DOHH2 (cell line): ENCODE results near the gene PLBD1.

Source experiments
- H3F3A ChIP-seq: fragments of 200-600 bp; sonication (generic), shearing (Covaris generic); 2 replicates; pipeline ENCODE4 v1.6.0; 2016; ENCODE audit warnings: antibody characterized with exemption, mild to moderate bottlenecking; ENCODE audit not compliant: control insufficient read depth, insufficient read depth
- H3K27ac ChIP-seq: fragments of 200-600 bp; sonication (generic); 2 replicates; pipeline ENCODE4 v1.5.1; 2014; ENCODE audit warnings: low read depth, mild to moderate bottlenecking, low read length, moderate library complexity
- H3K27me3 ChIP-seq: fragments of 200-600 bp; sonication (generic); 2 replicates; pipeline ENCODE4 v1.6.1; 2014; ENCODE audit warnings: mild to moderate bottlenecking, low read length, mixed read lengths; ENCODE audit not compliant: control insufficient read depth
- H3K36me3 ChIP-seq: fragments of 200-600 bp; sonication (generic); 2 replicates; pipeline ENCODE4 v1.6.1; 2014; ENCODE audit warnings: mild to moderate bottlenecking, low read length, moderate library complexity, mixed read lengths; ENCODE audit not compliant: control insufficient read depth
- H3K4me1 ChIP-seq: fragments of 200-600 bp; sonication (generic); 2 replicates; pipeline ENCODE4 v1.6.1; 2014; ENCODE audit warnings: mild to moderate bottlenecking, low read length, mixed read lengths; ENCODE audit not compliant: control insufficient read depth
- H3K4me2 ChIP-seq: fragments of 200-600 bp; sonication (generic); 2 replicates; pipeline ENCODE4 v1.6.0; 2014; ENCODE audit warnings: mild to moderate bottlenecking, low read length, moderate library complexity
- H3K4me3 ChIP-seq: fragments of 200-600 bp; sonication (generic); 2 replicates; pipeline ENCODE4 v1.5.1; 2014; ENCODE audit warnings: mild to moderate bottlenecking, low read length, mixed read lengths
- H3K79me2 ChIP-seq: fragments of 200-600 bp; sonication (generic); 2 replicates; pipeline ENCODE4 v1.6.1; 2014; ENCODE audit warnings: mild to moderate bottlenecking, low read length, mixed read lengths; ENCODE audit not compliant: control insufficient read depth
- H3K9me2 ChIP-seq: fragments of 200-600 bp; sonication (generic); replicated peaks from 2 replicates; pipeline ENCODE4 v1.6.1; 2014; ENCODE audit warnings: mild to moderate bottlenecking, low read length, mixed read lengths; ENCODE audit not compliant: control insufficient read depth
- H3K9me3 ChIP-seq: fragments of 200-600 bp; sonication (generic); 2 replicates; pipeline ENCODE4 v1.6.1; 2014; ENCODE audit warnings: antibody characterized with exemption, low read length, mixed read lengths; ENCODE audit not compliant: control insufficient read depth, insufficient read depth
- H4K20me1 ChIP-seq: fragments of 200-600 bp; sonication (generic); 2 replicates; pipeline ENCODE4 v1.6.0; 2014; ENCODE audit warnings: low read depth, mild to moderate bottlenecking, antibody characterized with exemption, low read length, moderate library complexity; ENCODE audit not compliant: control insufficient read depth, insufficient read depth
- CTCF ChIP-seq: fragments of 200-600 bp; sonication (generic); IDR thresholded peaks from one replicate; pipeline ENCODE4 v1.5.1; 2014; ENCODE audit warnings: antibody characterized with exemption, mild to moderate bottlenecking, low read depth, low read length; ENCODE audit not compliant: poor library complexity, severe bottlenecking
- EZH2phosphoT487 ChIP-seq: fragments of 200-600 bp; sonication (generic); IDR thresholded peaks from 2 replicates; pipeline ENCODE4 v1.6.1; 2017; ENCODE audit warnings: borderline replicate concordance, mild to moderate bottlenecking, antibody characterized with exemption, low read length, moderate library complexity, mixed read lengths

The PLBD1 gene

GRCh38 chr12:14521822-14522221, 45.9 kb downstream of the PLBD1 start:
- no peak overlapping the region for H3K4me2 ChIP-seq
- no peaks in the 10 kb centered on the region for H3K79me2 ChIP-seq
- H3K27ac ChIP-seq, result no peak overlapping the region
- no peaks in the 10 kb centered on the region for H3F3A ChIP-seq
- no peaks in the 10 kb centered on the region for H3K27me3 ChIP-seq
- H3K4me3 ChIP-seq, result no peak overlapping the region
- H4K20me1 ChIP-seq, result no peaks in the 10 kb centered on the region
- H3K9me2 ChIP-seq, result no peaks in the 10 kb centered on the region
- no peak for TF ChIP-seq CTCF
- TF ChIP-seq EZH2phosphoT487, result no peak
- no peaks in the 10 kb centered on the region for H3K36me3 ChIP-seq
- H3K4me1 ChIP-seq, result peaks cover 7% of the 10 kb centered on the region
- peaks cover 21% of the 10 kb centered on the region; the same call in 1 of the 2 replicates for H3K9me3 ChIP-seq

- Histone ChIP-seq H3K4me3 (no peak overlapping the region), H3K9me2 (no peaks in the 10 kb centered on the region), H3K4me2 (no peak overlapping the region), H3K79me2 (no peaks in the 10 kb centered on the region), H3K9me3 (no peaks in the 10 kb centered on the region), H3K27ac (no peak overlapping the region), H3K27me3 (no peaks in the 10 kb centered on the region), H3K36me3 (no peaks in the 10 kb centered on the region), H4K20me1 (no peaks in the 10 kb centered on the region), H3F3A (no peaks in the 10 kb centered on the region), H3K4me1 (peaks cover 13% of the 10 kb centered on the region)
- TF ChIP-seq CTCF (no peak), EZH2phosphoT487 (no peak)
Measured at GRCh38 chr12:14514946-14515345, 52.7 kb downstream of the PLBD1 start.

GRCh38 chr12:14514154-14514842, 53.4 kb downstream of the PLBD1 start:
- Histone ChIP-seq H3K27me3 (no peaks in the 10 kb centered on the region), H3K27ac (no peak overlapping the region), H3K4me1 (peaks cover 13% of the 10 kb centered on the region), H3K4me3 (no peak overlapping the region), H3K4me2 (no peak overlapping the region), H4K20me1 (no peaks in the 10 kb centered on the region), H3K36me3 (no peaks in the 10 kb centered on the region), H3F3A (no peaks in the 10 kb centered on the region), H3K79me2 (no peaks in the 10 kb centered on the region), H3K9me2 (no peaks in the 10 kb centered on the region), H3K9me3 (no peaks in the 10 kb centered on the region)
- no peak for TF ChIP-seq EZH2phosphoT487
- peak; percentile 73 for TF ChIP-seq CTCF
